Endothelial cell of umbilical vein (primary cell): Measurements from ENCODE around the gene TLE3. TPM values are rescaled to one million over a fixed set of nuclear protein-coding genes. Genes with fewer than 3 reads are reported as not detected.

ENCODE experiments used
- BruUV-seq: library from RNA; stranded (reverse); fragments of 400-500 nt; replicated peaks from 2 replicates; lab custom pipeline; 2021; lab: Mats Ljungman, UMichigan
- CTCF ChIA-PET: fragments of 300-600, 350-600 bp; sonication (Branson Sonifier 250); formaldehyde crosslinking; loops from one replicate; lab custom pipeline; 2021; ENCODE audit warnings: antibody characterized with exemption, inconsistent platforms; lab: Charles Lee
- POLR2A ChIA-PET: fragments of 300-600, 350-600 bp; sonication (Branson Sonifier 250); formaldehyde crosslinking; loops from one replicate; lab custom pipeline; 2021; ENCODE audit warnings: antibody characterized with exemption, inconsistent platforms; lab: Charles Lee
- DNase-seq: peaks from one replicate; pipeline ENCODE4 v3.0.0-alpha.2; 2011; ENCODE audit warnings: low read depth, low spot score
- FAIRE-seq: peaks from 2 replicates; lab custom pipeline; 2011; peaks lifted over from hg19 to GRCh38; lab: Jason Lieb, UNC
- H2AFZ ChIP-seq: 2 replicates; pipeline ENCODE4 v1.6.0; 2012; ENCODE audit warnings: low read depth, low read length, control low read depth, inconsistent platforms
- H3K27ac ChIP-seq: 2 replicates; pipeline ENCODE4 v1.5.1; 2011; ENCODE audit warnings: low read depth, mild to moderate bottlenecking, control low read depth, low read length, moderate library complexity; ENCODE audit not compliant: insufficient read depth
- H3K27me3 ChIP-seq, 2 experiments: 2 replicates each; pipeline versions ENCODE4 v1.6.0 to v1.6.1; 2011; ENCODE audit warnings: low read length in 2 of 2, mixed read lengths in 1 of 2; ENCODE audit not compliant: control insufficient read depth in 2 of 2, insufficient read depth in 2 of 2
- H3K36me3 ChIP-seq, 2 experiments: 2 replicates in 1 of 2; 3 replicates in 1 of 2; pipeline ENCODE4 v1.5.1; 2011; ENCODE audit warnings: low read length in 2 of 2, mild to moderate bottlenecking in 1 of 2, moderate library complexity in 1 of 2; ENCODE audit not compliant: control insufficient read depth in 2 of 2, insufficient read depth in 2 of 2; ENCODE audit errors: extremely low read depth in 1 of 2
- H3K4me1 ChIP-seq: 3 replicates; pipeline ENCODE4 v1.5.1; 2011; ENCODE audit warnings: mild to moderate bottlenecking, low read length; ENCODE audit not compliant: control insufficient read depth, insufficient read depth; ENCODE audit errors: extremely low read depth
- H3K4me2 ChIP-seq: 2 replicates; pipeline ENCODE4 v1.6.1; 2011; ENCODE audit warnings: low read length, control low read depth, mixed read lengths; ENCODE audit not compliant: insufficient read depth
- H3K4me3 ChIP-seq, 3 experiments: fragments of 200-600 bp in 1 of 3; sonication (generic), shearing (Covaris generic) in 1 of 3; replicated peaks in 1 of 3; 2 replicates each; pipeline ENCODE4 v1.5.1; 2011 to 2016; ENCODE audit warnings: control low read depth in 3 of 3, low read length in 3 of 3, mild to moderate bottlenecking in 2 of 3, inconsistent platforms in 1 of 3, low read depth in 1 of 3, moderate library complexity in 1 of 3; ENCODE audit not compliant: insufficient read depth in 1 of 3
- H3K79me2 ChIP-seq: 2 replicates; pipeline ENCODE4 v1.6.0; 2012; ENCODE audit warnings: low read length, inconsistent platforms; ENCODE audit not compliant: control insufficient read depth, insufficient read depth
- H3K9ac ChIP-seq: replicated peaks from 2 replicates; pipeline ENCODE3; 2011; ENCODE audit warnings: low read length, control low read depth; ENCODE audit not compliant: insufficient read depth; ENCODE audit errors: extremely low read depth
- H3K9me1 ChIP-seq: replicated peaks from 3 replicates; pipeline ENCODE4 v1.6.0; 2011; ENCODE audit warnings: mild to moderate bottlenecking, low read length; ENCODE audit not compliant: control insufficient read depth, insufficient read depth; ENCODE audit errors: extremely low read depth
- H3K9me3 ChIP-seq: replicated peaks from 2 replicates; pipeline ENCODE4 v1.5.1; 2012; ENCODE audit warnings: low read length, inconsistent platforms; ENCODE audit not compliant: control insufficient read depth, insufficient read depth
- H4K20me1 ChIP-seq: replicated peaks from 2 replicates; pipeline ENCODE3; 2011; ENCODE audit warnings: mild to moderate bottlenecking, low read length; ENCODE audit not compliant: control insufficient read depth, insufficient read depth; ENCODE audit errors: extremely low read depth
- CTCF ChIP-seq, 2 donors: IDR thresholded peaks; 1 replicate in 1 of 2; 2 replicates in 1 of 2; pipeline ENCODE4 v1.5.1; 2011; ENCODE audit warnings: low read length in 2 of 2, mild to moderate bottlenecking in 2 of 2, moderate library complexity in 2 of 2, control low read depth in 1 of 2, inconsistent platforms in 1 of 2, low read depth in 1 of 2; ENCODE audit not compliant: insufficient read depth in 1 of 2; ENCODE audit errors: extremely low read depth in 1 of 2
- EZH2 ChIP-seq: IDR thresholded peaks from 2 replicates; pipeline ENCODE4 v1.6.1; 2012; ENCODE audit warnings: borderline replicate concordance, low read depth, mild to moderate bottlenecking, moderate library complexity, low read length, inconsistent platforms; ENCODE audit not compliant: severe bottlenecking
- FOS ChIP-seq: IDR thresholded peaks from 2 replicates; pipeline ENCODE4 v1.6.1; 2011; ENCODE audit warnings: mild to moderate bottlenecking, low read length, moderate library complexity, borderline replicate concordance; ENCODE audit not compliant: insufficient read depth
- GATA2 ChIP-seq: IDR thresholded peaks from 2 replicates; pipeline ENCODE4 v1.7.0; 2011; ENCODE audit warnings: low read depth, mild to moderate bottlenecking, moderate library complexity, mixed read lengths, low read length; ENCODE audit not compliant: insufficient read length, insufficient read depth
- JUN ChIP-seq: IDR thresholded peaks from 2 replicates; pipeline ENCODE4 v1.6.1; 2011; ENCODE audit warnings: borderline replicate concordance, low read depth; ENCODE audit not compliant: insufficient read length, insufficient read depth
- MYC ChIP-seq: IDR thresholded peaks from one replicate; pipeline ENCODE4 v1.6.1; 2011; ENCODE audit warnings: mild to moderate bottlenecking, low read depth, low read length
- POLR2A ChIP-seq: IDR thresholded peaks from 2 replicates; pipeline ENCODE4 v1.6.1; 2012; ENCODE audit warnings: low read depth, mild to moderate bottlenecking, control low read depth, low read length
- POLR2AphosphoS5 ChIP-seq: IDR thresholded peaks from 2 replicates; pipeline ENCODE4 v1.6.1; 2012; ENCODE audit warnings: low read depth, mild to moderate bottlenecking, control low read depth, low read length, moderate library complexity; ENCODE audit not compliant: insufficient read depth
- dilution Hi-C: fragments of 300-500 bp; cut with MboI; formaldehyde crosslinking; loops from one replicate; pipeline ENCODE4 v1.15.0; 2019; ENCODE audit warnings: low sequenced_read_pairs; ENCODE audit not compliant: extremely low pct_ligation_motif_present
- intact Hi-C: fragments of 100-400 bp; cut with micrococcal nuclease; formaldehyde crosslinking; loops from one replicate; pipeline ENCODE4 v1.10.0; 2022
- polyA plus RNA-seq, 4 experiments: library from polyadenylated mRNA; depleted of rRNA in 3 of 4; stranded (reverse) in 3 of 4; unstranded in 1 of 4; fragments of >200 nt; gene quantifications; 2 replicates each; pipeline versions ENCODE4 v1.2.1 to v1.2.3, GENCODE V29; 2011 to 2012; ENCODE audit warnings: missing spikeins in 1 of 4
- total RNA-seq: library from RNA; stranded (reverse); gene quantifications from 2 replicates; pipeline ENCODE4 v1.2.3, GENCODE V29; 2021
- TF ChIP-seq, protein P1 (sequence below): IDR thresholded peaks from 2 replicates; pipeline ENCODE4 v1.6.1; 2011; ENCODE audit not compliant: insufficient read depth, insufficient read length

The TLE3 gene
- total and polyA plus RNA-seq, 2 donors (not counting 3 experiments of a cell fraction or from before 2014, with no cell fraction given): 40.5 to 56.9 TPM

DNA sequence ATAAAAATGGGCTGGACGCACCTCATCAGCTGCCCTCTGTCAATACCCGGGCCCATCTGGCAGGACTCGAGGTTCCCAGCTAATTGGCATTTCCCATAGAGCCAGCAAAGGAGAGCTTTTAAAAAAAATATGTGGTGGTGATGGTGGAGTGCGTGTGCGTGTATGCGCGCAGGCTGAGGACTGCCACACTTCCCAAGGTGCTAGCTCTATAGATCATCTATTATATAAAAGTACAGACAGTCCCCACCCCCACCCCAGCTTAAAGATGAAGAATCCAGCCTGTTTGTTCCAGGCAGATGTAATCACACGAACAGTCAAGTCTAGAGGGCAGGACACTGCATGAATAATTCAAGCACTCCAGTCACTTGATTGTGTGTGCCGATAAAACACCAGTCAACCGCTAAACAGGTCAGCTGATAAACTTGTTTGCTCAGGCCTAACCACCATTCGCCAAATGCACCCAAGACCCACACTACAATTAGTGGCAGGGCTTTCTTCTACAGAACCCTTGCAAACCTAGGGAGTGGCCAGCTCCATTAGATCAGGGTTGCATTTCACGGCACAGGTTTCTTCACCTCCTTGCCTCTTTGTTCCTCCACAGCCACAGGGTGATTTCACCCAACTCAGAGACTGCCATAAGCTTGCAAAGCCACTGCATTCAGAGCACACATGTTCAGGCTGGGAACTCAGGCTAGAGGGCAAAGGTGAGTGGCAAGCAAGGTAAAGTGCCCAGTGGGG, 5.8 kb downstream of the TLE3 start:
- Histone ChIP-seq H3K4me3 (no peak overlapping the region), H3K27me3 (no peaks in the 10 kb centered on the region), H3K4me1 (peaks cover 32% of the 10 kb centered on the region), H3K9ac (no peak overlapping the region), H3K36me3 (peaks cover 12 to 18% of the 10 kb centered on the region in 2 experiments), H3K27ac (no peak overlapping the region), H3K79me2 (peaks cover 97% of the 10 kb centered on the region), H4K20me1 (no peaks in the 10 kb centered on the region), H3K4me2 (no peak overlapping the region), H3K9me3 (no peaks in the 10 kb centered on the region), H2AFZ (no peak overlapping the region), H3K9me1 (no peaks in the 10 kb centered on the region)
- POLR2A ChIA-PET: no interaction called here
- TF ChIP-seq GATA2: peak; percentile 44
- no peak for TF ChIP-seq JUN
- no TSS peak for BruUV-seq
- no peak for FAIRE-seq
- intact Hi-C loops (loop anchor here (10.0 kb wide), 2 partner anchors 517 to 703 kb away; no protein-coding TSS in a partner anchor), dilution Hi-C loops (no loop called here)
- peak; percentile 11 for DNase-seq
- CTCF ChIA-PET: interaction anchor here (0.8 to 1.1 kb wide), 8 partner anchors 9 to 569 kb away, joined by 3 to 4 read pairs (median 3); no protein-coding TSS in a partner anchor

GRCh38 chr15:70090436-70091296, 7.1 kb downstream of the TLE3 start:
- Histone ChIP-seq H3K4me1 (peaks cover 32% of the 10 kb centered on the region), H2AFZ (no peak overlapping the region), H3K27ac (no peak overlapping the region), H3K79me2 (peaks cover 97% of the 10 kb centered on the region), H3K27me3 (no peaks in the 10 kb centered on the region), H3K4me2 (no peak overlapping the region), H3K9me3 (no peaks in the 10 kb centered on the region), H3K9ac (no peak overlapping the region), H3K9me1 (no peaks in the 10 kb centered on the region), H3K4me3 (no peak overlapping the region), H4K20me1 (no peaks in the 10 kb centered on the region), H3K36me3 (peaks cover 12 to 27% of the 10 kb centered on the region in 2 experiments)
- dilution Hi-C loops: no loop called here
- no peak for FAIRE-seq
- no peak for DNase-seq
- intact Hi-C loops: loop anchor here (10.0 kb wide), 2 partner anchors 516 to 704 kb away; no protein-coding TSS in a partner anchor
- ChIA-PET CTCF (interaction anchor here (1.0 kb wide), 1 partner anchor 568 kb away, joined by 3 read pairs; no protein-coding TSS in a partner anchor), POLR2A (no interaction called here)
- BruUV-seq: no TSS peak
- TF ChIP-seq POLR2A (no peak), MYC (no peak), FOS (no peak), CTCF (IDR thresholded peaks at IDR 0.05; ENCODE audit: extremely low read depth in 1 of 2, insufficient read depth in 1 of 2, low read depth in 1 of 2, low read length in 2 of 2) (no peak), POLR2AphosphoS5 (no peak), EZH2 (no peak), JUN (no peak), GATA2 (no peak)
- TF ChIP-seq, protein P1, sequence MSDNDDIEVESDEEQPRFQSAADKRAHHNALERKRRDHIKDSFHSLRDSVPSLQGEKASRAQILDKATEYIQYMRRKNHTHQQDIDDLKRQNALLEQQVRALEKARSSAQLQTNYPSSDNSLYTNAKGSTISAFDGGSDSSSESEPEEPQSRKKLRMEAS: no peak
